Upper lobe of left lung (tissue), 6 donors: Measurements from ENCODE around the gene BMI1. TPM values are rescaled to one million over a fixed set of nuclear protein-coding genes. Genes with fewer than 3 reads are reported as not detected.
"Not testable (repeated sequence)": the region's sequence is repeated elsewhere in the genome, so short reads cannot be mapped to it uniquely, and the experiment has no call there.

ENCODE experiments used
- ATAC-seq, 2 donors: fragments of 200-7000 bp; cut with Tn5 transposase; one replicate each; pipeline ENCODE4 v1.9.1; 2022; ENCODE audit warnings: mild to moderate bottlenecking in 2 of 2, moderate library complexity in 2 of 2; ENCODE audit not compliant: low FRiP score in 2 of 2
- DNase-seq, 2 donors: peaks; one replicate each; pipeline ENCODE4 v3.0.0-alpha.2; 2019 to 2020
- H3K27ac ChIP-seq, 4 donors: fragments of 200-600 bp; sonication (generic); one replicate each; pipeline ENCODE4 v1.5.1; 2016 to 2019
- H3K27me3 ChIP-seq, 4 donors: fragments of 200-600 bp; sonication (generic); one replicate each; pipeline ENCODE4 v1.5.1; 2017 to 2019
- H3K36me3 ChIP-seq, 4 donors: fragments of 200-600 bp; sonication (generic); one replicate each; pipeline ENCODE4 v1.5.1; 2016 to 2019
- H3K4me1 ChIP-seq, 4 donors: fragments of 200-600 bp; sonication (generic); one replicate each; pipeline ENCODE4 v1.5.1; 2018 to 2019
- H3K4me3 ChIP-seq, 4 donors: fragments of 200-600 bp; sonication (generic); one replicate each; pipeline ENCODE4 v1.5.1; 2017 to 2019; ENCODE audit warnings: mild to moderate bottlenecking in 2 of 4, moderate library complexity in 1 of 4
- H3K9me3 ChIP-seq, 4 donors: fragments of 200-600 bp; sonication (generic); one replicate each; pipeline ENCODE4 v1.5.1; 2018 to 2019
- EP300 ChIP-seq, 4 donors: sonication (generic); formaldehyde crosslinking; IDR thresholded peaks; one replicate each; pipeline ENCODE4 v1.5.1; 2017; ENCODE audit warnings: antibody characterized with exemption in 4 of 4, control low read depth in 2 of 4
- POLR2A ChIP-seq, 4 donors: fragments of 450-650 bp; IDR thresholded peaks; one replicate each; pipeline ENCODE4 v1.5.1; 2016 to 2017; ENCODE audit warnings: antibody characterized with exemption in 4 of 4, mild to moderate bottlenecking in 2 of 4
- POLR2AphosphoS5 ChIP-seq, 2 donors: sonication (generic); formaldehyde crosslinking; IDR thresholded peaks; one replicate each; pipeline ENCODE4 v1.5.1; 2017; ENCODE audit warnings: antibody characterized with exemption in 2 of 2
- WGBS, 2 donors: methylation state at CpG; one replicate each; pipeline ENCODE4 v1.1.5; 2017 to 2018; 5-methylcytosine and 5-hydroxymethylcytosine counted together
- total RNA-seq, 6 donors: library from RNA; depleted of rRNA in 4 of 6; stranded (reverse); fragments of >200 nt in 4 of 6; gene quantifications; one replicate each; pipeline versions ENCODE4 v1.1.0 to v1.2.1, GENCODE V29; 2016 to 2021
- TF ChIP-seq, protein P1 (sequence below), 6 experiments: fragments of 450-650 bp in 4 of 6; fragments of 200-600 bp in 2 of 6; sonication (generic) in 2 of 6; IDR thresholded peaks; one replicate each; pipeline ENCODE4 v1.5.1; 2016 to 2019; ENCODE audit warnings: antibody characterized with exemption in 6 of 6
- donor health status: DM: no; HTN: no; CAD: no; lungs with moderate emphysema.
- donor health status: DM: no; HTN: yes; CAD: no; lungs with severe emphysema.

BMI1 gene
- total RNA-seq, 6 donors from 2014 or later: 13.0 to 73.3 (median 41.5) TPM

GRCh38 chr10:22308390-22308789 lies 12.5 kb upstream of the BMI1 start:
- WGBS, 2 donors: 78 to 83% methylated on average over 2 of the region's 2 CpGs
- no peak for DNase-seq
- Histone ChIP-seq H3K4me3 (no peak overlapping the region), H3K9me3 (no peaks in the 10 kb centered on the region), H3K27ac (no peak overlapping the region), H3K4me1 (no peaks in the 10 kb centered on the region), H3K36me3 (no peaks in the 10 kb centered on the region), H3K27me3 (no peaks in the 10 kb centered on the region)
- ATAC-seq: no peak
- TF ChIP-seq POLR2A (IDR thresholded peaks at IDR 0.05) (no peak), EP300 (IDR thresholded peaks at IDR 0.05) (no peak), POLR2AphosphoS5 (IDR thresholded peaks at IDR 0.05) (no peak)
- TF ChIP-seq, protein P1, sequence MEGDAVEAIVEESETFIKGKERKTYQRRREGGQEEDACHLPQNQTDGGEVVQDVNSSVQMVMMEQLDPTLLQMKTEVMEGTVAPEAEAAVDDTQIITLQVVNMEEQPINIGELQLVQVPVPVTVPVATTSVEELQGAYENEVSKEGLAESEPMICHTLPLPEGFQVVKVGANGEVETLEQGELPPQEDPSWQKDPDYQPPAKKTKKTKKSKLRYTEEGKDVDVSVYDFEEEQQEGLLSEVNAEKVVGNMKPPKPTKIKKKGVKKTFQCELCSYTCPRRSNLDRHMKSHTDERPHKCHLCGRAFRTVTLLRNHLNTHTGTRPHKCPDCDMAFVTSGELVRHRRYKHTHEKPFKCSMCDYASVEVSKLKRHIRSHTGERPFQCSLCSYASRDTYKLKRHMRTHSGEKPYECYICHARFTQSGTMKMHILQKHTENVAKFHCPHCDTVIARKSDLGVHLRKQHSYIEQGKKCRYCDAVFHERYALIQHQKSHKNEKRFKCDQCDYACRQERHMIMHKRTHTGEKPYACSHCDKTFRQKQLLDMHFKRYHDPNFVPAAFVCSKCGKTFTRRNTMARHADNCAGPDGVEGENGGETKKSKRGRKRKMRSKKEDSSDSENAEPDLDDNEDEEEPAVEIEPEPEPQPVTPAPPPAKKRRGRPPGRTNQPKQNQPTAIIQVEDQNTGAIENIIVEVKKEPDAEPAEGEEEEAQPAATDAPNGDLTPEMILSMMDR (IDR thresholded peaks at IDR 0.05): no peak

- Histone ChIP-seq H3K4me3 (no peak overlapping the region), H3K27me3 (no peaks in the 10 kb centered on the region), H3K4me1 (no peaks in the 10 kb centered on the region), H3K36me3 (no peaks in the 10 kb centered on the region), H3K27ac (no peak overlapping the region), H3K9me3 (no peaks in the 10 kb centered on the region)
- no peak for ATAC-seq
- TF ChIP-seq, protein P1 (IDR thresholded peaks at IDR 0.05): no peak
- no peak for DNase-seq
- WGBS, 2 donors: 94 to 97% methylated on average over 4 of the region's 4 CpGs
These were observed 11.5 kb upstream of the BMI1 start for GRCh38 chr10:22309180-22310000.

DNA sequence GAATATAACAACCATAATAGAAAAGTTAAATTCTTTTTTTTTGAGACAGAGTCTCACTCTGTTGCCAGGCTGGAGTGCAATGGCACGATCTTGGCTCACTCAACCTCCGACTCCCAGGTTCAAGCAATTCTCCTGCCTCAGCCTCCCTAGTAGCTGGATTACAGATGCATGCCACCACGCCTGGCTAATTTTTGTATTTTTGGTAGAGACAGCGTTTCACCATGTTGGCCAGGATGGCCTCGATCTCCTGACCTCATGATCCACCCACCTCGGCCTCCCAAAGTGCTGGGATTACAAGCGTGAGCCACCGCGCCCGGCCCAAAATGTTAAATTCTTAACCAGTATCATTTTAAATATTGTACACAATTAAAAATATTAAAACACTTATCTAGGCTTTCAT lies 10.9 kb upstream of the BMI1 start:
- not testable (repeated sequence) for DNase-seq, ATAC-seq, H3K27ac ChIP-seq, H3K4me1 ChIP-seq, H3K4me3 ChIP-seq, H3K36me3 ChIP-seq, H3K9me3 ChIP-seq, H3K27me3 ChIP-seq
- WGBS, 2 donors: 97 to 98% methylated on average over 10 of the region's 10 CpGs

GRCh38 chr10:22310928-22311327 lies 10.0 kb upstream of the BMI1 start:
- Histone ChIP-seq H3K27me3 (no peaks in the 10 kb centered on the region), H3K4me3 (no peak overlapping the region), H3K9me3 (no peaks in the 10 kb centered on the region), H3K36me3 (no peaks in the 10 kb centered on the region), H3K27ac (no peak overlapping the region), H3K4me1 (peaks cover 0 to 10% (median 6%) of the 10 kb centered on the region in 4 donors)
- ATAC-seq (no peak), DNase-seq (no peak)
- TF ChIP-seq POLR2A (IDR thresholded peaks at IDR 0.05) (no peak), POLR2AphosphoS5 (IDR thresholded peaks at IDR 0.05) (no peak), EP300 (IDR thresholded peaks at IDR 0.05) (no peak)
- TF ChIP-seq, protein P1 (IDR thresholded peaks at IDR 0.05): no peak

DNA sequence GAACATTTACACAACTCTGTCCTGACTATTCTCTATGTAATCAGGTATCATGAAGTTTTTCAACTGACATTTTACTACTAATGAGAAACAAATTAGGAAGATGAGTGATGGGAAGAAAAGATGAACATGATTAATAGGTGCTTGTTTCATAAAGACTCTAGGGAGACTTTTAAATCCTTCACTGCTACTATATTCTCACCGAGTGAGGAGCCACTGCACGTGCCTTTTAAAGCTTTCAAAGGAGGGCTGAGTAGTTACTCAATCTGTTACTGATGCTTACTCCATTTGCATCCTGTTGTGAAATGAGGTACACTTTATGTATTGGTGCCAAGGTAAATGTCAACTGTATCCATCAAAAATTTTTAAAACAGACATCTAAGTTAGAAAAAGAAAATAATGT lies 6.0 kb upstream of the BMI1 start:
- Histone ChIP-seq H3K4me3 (no peak overlapping the region), H3K9me3 (no peaks in the 10 kb centered on the region), H3K4me1 (peaks cover 11 to 27% (median 19%) of the 10 kb centered on the region in 4 donors), H3K27me3 (no peaks in the 10 kb centered on the region), H3K27ac (peak overlapping the region in 1 of 4 donors; percentile 96), H3K36me3 (no peaks in the 10 kb centered on the region)
- 37 to 46% methylated on average over 2 of the region's 2 CpGs for WGBS, 2 donors
- no peak for TF ChIP-seq EP300 (IDR thresholded peaks at IDR 0.05)
- TF ChIP-seq POLR2AphosphoS5 (IDR thresholded peaks at IDR 0.05): no peak
- no peak for ATAC-seq
- no peak for DNase-seq
